GM10248 (cell line): ENCODE results near the gene SRP14.

Source experiments
- CTCF ChIA-PET: fragments of 300-600 bp; sonication (Branson Sonifier 250); formaldehyde crosslinking; extraction: SDS; loops from one replicate; lab custom pipeline; 2021; ENCODE audit warnings: antibody characterized with exemption; lab: Yijun Ruan, JAX
- POLR2A ChIA-PET: fragments of 350-650 bp; sonication (Branson Sonifier 250); formaldehyde crosslinking; extraction: SDS; loops from one replicate; lab custom pipeline; 2020; ENCODE audit warnings: antibody characterized with exemption; lab: Yijun Ruan, JAX
- DNase-seq: peaks from one replicate; pipeline ENCODE4 v3.0.0; 2012; ENCODE audit errors: extremely low spot score
- CTCF ChIP-seq: IDR thresholded peaks from 2 replicates; pipeline ENCODE4 v1.5.1; 2012; ENCODE audit warnings: mild to moderate bottlenecking, low read depth; ENCODE audit errors: extremely low read depth, missing control alignments, control extremely low read depth

The SRP14 gene

DNA sequence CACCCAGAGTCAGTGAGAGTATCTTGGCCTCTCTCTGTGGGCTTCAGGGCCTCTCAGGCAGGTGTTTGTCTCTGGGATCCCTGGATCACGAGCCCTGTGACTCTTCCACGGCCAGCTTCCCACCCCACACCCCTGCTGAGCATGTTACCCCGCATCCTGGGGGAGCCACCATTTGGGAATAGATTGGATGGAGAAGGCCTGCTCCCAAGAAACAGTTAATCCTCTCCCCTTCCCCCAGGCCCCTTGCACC, 15.5 kb upstream of the SRP14 start:
- ChIA-PET CTCF (interaction anchor here (0.8 to 5.6 kb wide), 10 partner anchors 9 to 140 kb away, joined by 3 to 57 read pairs (median 5); no protein-coding TSS in a partner anchor), POLR2A (interaction anchor here (1.5 kb wide), 1 partner anchor 9 kb away, joined by 3 read pairs; no protein-coding TSS in a partner anchor)
- TF ChIP-seq CTCF: no peak
- DNase-seq: no peak

- CTCF ChIA-PET: interaction anchor here (0.8 to 5.6 kb wide), 12 partner anchors 8 to 141 kb away, joined by 3 to 57 read pairs (median 4); no protein-coding TSS in a partner anchor
These were observed 15.0 kb upstream of the SRP14 start for GRCh38 chr15:40053831-40054604.

GRCh38 chr15:40053079-40053830, 14.3 kb upstream of the SRP14 start:
- no peak for TF ChIP-seq CTCF
- CTCF ChIA-PET: interaction anchor here (1.2 to 5.6 kb wide), 10 partner anchors 9 to 226 kb away, joined by 3 to 57 read pairs (median 4); no protein-coding TSS in a partner anchor
- no peak for DNase-seq
- POLR2A ChIA-PET: no interaction called here

More at GRCh38 chr15:40053831-40054604, 15.0 kb upstream of the SRP14 start:
- no peak for DNase-seq
- no peak for TF ChIP-seq CTCF
- POLR2A ChIA-PET: interaction anchor here (1.5 kb wide), 1 partner anchor 9 kb away, joined by 3 read pairs; no protein-coding TSS in a partner anchor

DNA sequence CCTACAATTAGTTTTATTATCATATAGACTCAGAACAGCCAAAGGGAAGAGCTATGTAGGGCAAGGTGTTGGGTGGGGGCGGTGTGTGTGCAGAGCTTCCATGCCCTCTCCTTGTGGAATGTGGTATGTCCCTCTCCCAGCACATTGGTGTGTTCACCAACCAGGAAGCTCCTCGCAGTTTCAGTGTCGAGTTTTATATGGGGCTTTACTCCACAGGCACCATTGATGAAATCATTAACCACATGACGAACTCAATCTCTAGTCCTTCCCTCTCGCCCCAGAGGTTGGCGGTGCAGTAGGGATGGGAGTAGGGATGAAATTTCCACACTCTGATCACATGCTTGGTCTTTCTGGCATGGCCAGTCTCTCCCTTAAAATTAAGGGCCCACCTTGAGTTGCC, 13.6 kb upstream of the SRP14 start:
- ChIA-PET CTCF (interaction anchor here (0.7 to 5.6 kb wide), 8 partner anchors 12 to 227 kb away, joined by 3 to 57 read pairs (median 4); no protein-coding TSS in a partner anchor), POLR2A (no interaction called here)
- DNase-seq: no peak
- TF ChIP-seq CTCF: no peak

DNA sequence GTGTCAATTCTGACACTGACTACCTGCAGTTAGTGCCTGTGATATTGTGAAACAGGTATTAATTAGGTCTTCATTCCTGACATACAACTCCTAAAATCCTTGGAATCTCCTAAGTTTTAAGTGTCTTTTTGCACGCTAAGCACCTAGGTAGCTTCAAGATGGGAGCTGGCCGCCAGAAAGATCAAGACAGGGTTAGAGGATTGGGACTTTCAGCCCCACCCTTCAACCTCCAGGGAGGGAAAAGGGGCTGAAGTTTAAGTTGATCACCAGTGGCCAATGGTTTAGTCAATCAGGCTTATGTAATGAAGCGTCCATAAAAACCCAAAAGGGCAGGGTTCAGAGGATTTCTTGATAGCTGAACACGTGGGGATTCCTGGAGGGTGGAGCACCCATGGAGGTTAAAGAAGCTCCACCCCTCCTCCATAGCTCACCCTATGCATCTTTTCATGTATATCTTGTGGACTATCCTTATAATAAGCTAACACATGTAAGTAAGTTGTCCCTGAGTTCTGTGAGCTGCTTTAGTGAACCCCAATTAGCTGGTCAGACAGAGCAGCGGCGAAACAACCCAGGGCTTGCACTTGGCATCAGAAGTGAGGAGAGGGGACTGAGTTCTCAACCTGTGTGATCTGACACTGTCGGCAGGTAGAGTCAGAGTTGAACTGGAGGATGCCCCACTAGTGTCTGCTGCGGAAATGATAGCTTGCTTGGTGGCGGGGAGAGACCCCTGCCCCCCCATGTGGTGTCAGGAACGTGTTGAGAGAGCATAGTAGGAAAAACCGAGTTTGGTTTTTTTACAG, 12.8 kb upstream of the SRP14 start:
- DNase-seq: no peak
- CTCF ChIA-PET: interaction anchor here (0.7 to 5.6 kb wide), 8 partner anchors 12 to 228 kb away, joined by 3 to 57 read pairs (median 4); no protein-coding TSS in a partner anchor
- TF ChIP-seq CTCF: no peak

DNA sequence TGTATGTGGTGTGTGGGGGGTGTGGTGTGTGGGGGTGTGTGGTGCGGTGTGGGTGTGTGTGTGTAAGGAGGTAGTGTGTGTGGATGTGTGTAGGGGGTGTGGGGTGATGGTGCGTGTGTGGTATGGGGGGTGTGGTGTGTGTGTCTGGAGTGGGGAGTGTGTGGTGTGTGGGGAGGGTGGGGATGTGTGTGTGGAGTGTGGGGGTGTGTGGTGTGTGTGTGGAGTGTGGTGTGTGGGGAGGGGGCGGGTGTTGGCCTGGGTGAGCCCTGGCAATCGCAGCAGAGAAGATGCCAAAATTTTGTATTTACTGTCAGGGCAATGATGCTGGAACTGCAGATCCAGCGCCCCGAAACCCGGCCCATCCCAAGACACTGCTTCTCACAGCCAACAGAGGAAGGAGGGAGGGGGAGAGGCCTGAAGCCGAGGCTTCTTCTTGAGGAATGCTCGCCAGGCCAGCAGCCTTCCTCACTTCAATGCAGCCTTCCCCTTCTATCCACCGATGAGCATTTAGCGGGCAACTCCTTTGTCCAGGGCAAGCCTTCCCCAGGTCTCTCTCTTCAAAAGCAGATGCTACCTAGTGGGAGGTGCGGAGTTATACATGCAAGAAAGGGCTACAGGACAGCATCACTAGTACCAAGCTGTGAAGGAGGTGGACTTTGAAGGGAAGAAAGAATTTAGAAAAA, 11.9 kb upstream of the SRP14 start:
- TF ChIP-seq CTCF: no peak
- DNase-seq: no peak
- POLR2A ChIA-PET: no interaction called here
- CTCF ChIA-PET: interaction anchor here (1.1 to 5.6 kb wide), 5 partner anchors 46 to 228 kb away, joined by 3 to 57 read pairs (median 4); no protein-coding TSS in a partner anchor

More for the DNA sequence above, 12.8 kb upstream of the SRP14 start:
- POLR2A ChIA-PET: no interaction called here
